AG20443 (cell line): ENCODE results near the gene SPTSSA.
"Not testable (repeated sequence)": the region's sequence is repeated elsewhere in the genome, so short reads cannot be mapped to it uniquely, and the experiment has no call there.

ENCODE experiments used
- DNase-seq: peaks from one replicate; pipeline ENCODE4 v3.0.0; 2012; ENCODE audit warnings: low spot score, mixed read lengths

Gene SPTSSA

DNA sequence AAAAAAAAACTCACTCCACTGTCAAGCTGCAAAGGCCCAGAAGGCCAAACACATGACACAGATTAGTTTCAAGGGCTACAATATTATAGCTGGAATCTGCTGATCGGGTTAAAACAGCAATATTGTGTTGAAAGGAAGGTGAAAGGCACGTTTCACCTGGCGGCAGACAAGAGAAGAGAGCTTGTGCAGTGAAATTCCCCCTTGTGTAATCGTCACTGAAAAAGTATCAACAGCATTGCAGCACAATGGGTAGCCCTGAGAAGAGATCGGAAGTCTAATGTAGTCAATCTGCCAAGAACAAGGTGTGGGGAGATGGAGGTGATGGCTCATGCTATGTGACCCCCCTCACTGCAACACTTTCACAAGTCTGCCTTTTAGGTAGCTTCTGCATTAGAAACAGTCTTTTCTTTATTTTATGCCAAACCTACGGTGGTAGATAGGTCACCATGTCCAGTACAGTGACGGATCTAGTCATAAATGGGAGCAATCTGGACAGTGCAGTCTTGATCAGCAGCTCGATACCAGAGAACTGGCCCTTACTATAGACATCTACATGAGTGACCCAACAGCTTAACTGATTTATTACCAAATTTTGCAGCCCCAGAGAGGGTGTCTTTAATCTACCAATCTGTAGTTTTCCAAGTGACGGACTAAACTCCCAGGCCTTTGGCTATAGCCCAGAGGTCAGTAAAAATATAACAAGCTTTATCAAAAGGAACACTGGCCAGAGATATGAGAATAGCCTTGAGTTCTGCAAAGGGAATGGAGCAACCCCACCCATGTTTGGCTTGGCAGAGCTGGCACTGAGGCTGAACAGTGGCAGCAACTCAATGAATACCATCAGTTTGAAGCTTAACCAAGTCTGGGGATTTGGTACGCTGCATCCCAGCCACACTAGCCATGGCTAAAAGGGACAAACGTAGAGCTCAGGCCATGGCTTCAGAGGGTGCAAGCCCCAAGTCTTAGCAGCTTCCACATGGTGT, 35.4 kb downstream of the SPTSSA start:
- no peak for DNase-seq

DNA sequence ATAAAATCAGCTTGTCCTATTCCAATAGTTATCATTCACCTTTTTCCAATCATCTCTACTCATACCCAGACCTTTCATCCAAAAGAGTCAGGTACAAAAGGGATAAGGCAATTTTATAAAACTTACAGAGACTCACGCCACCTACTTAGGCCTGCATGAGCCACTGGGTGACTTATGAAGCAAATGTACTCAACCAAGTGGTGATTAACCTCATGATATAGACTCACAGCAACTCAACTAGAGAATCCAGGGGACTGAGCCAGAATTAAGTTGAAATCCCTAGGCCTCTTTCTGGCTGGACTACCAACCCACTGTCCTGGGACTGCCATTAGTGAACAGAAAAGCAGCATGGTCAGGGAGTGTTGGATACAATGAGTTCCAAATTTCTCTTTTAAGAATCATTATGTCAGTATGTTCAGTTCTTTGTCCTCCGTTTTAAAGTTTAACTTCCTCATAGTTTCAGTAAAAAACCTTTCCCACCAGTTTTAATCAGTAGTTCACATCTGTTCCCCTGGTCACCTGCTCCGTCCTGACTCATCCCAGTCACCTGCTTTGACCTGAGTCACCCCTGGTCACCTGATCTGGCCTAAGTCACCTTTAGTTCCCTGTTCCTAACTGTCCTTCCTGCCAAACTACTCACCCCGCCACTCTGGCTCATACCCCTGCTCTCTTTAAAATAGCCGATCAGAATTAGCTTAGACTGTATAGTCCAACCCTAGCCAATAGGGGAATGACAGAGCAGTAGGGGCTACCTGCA, 36.8 kb downstream of the SPTSSA start:
- no peak for DNase-seq

DNA sequence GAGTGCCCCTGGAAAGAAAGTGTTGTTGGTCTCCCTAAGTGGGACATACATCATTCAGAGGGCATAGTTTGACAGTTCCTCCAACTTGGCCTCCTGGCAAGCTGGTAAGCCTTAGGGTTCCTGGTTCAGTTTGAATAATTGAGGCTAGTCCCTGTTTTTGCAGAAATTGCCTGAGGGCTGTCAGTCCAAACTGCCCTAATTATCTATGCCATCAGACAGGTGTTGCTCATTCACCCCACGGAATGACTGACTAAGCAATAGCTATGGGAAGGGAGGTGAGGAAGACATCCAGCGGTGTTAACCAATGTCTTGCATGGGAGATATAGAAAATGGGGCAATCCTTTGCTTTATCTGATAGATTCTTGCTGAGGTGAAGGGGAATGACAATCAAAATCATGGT, 37.6 kb downstream of the SPTSSA start:
- DNase-seq = no peak

DNA sequence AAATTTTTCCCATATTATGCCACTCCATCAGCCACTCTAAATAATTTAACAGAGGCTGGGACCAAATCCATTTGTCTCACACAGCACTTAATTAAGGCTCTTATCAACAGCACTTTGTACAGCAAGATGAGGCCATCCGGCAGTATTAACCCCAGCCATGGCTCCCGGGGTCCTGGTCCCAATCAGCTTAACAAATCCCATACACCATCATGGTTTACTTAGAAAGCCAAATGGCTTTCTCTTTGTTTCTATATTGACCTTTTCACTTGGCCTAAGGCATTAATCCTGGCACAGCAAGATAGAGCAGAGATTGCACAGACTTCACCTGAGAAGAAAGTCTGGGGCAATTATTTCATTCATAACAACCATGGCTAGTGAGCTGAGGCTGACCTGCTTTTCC, 38.6 kb downstream of the SPTSSA start:
- no peak for DNase-seq

DNA sequence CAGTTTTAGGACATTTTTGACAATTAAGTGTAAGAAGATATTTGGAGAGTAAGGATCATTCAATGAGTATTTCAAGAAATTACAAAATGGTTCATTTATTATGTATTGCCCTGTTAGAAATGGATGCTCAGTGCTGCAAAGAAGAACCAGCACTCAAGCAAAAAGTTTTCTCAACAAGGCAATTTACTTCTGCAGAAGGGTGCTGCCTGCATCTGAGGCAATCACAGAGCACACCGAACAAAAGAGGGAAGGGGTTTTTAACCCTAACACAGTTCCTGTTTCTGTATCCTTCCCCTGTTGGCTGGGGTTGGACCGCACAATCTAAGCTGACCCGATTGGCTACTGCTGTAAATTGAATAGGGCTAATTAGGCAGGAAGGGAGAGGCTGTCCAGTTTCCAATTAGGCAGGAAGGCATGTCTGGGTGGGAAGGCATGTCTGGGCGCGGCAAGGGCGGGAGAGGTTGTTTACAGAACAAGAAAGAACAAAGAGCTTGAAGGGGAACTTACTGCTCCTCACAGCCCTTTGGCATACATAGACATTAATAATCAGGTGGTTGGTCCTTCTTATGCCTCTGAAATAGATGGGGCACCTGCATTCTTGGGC, 41.4 kb downstream of the SPTSSA start:
- DNase-seq = no peak

DNA sequence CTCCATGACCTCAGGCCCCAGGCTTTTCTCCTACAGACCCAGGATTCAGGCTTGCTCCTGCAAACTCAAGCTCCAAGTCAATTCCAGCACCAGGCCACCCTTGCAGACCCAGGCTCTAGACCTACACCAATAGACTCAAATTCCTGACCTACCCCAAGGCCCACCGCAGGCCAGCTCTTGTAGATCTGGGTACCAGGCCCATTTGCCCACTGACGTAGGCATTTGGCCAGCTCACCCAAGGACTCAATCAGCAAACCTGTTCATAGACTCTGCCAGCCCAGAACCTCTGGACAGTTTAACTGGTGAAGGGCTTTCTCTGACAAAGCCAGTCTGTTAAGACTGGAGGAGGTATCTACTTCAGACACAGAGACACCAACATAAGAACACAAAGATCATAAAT, 52.3 kb downstream of the SPTSSA start:
- no peak for DNase-seq

DNA sequence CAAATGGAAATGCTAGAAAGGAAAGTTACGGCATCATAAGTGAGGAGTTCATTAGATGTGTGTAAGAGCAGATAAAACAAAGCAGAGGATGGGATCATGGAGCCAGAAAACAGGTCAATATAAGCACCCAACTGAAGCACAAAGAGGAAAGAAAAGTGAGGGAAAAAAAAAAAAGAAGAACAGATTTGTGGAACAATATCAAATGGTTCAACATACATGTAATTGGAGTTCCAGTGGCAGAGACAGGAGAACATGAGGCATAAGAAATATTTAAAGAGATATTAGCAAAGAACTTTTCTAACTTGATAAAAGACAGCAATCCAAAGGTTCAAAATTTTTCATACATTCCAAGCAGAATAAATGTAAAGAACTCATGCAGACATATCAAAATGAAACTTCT, 54.1 kb downstream of the SPTSSA start:
- no peak for DNase-seq

DNA sequence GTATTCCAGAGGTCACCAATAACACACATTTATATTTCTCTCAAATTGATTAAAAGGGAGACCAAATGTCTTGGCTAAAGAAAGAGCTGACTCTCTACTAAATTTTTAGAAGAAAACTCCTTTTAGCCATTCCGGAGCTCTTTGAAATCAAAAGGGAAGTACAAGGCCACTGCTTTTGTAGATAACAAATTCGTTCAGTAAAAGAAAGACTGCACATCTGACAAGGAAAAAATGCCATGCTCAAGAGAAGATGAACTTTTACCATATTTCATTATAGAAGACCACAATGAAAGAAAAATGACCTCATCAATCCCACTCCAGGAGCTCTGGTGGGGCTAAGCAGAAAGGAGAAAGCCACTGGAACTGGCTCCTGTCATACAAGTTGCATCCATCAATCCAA, 57.6 kb downstream of the SPTSSA start:
- DNase-seq = no peak

DNA sequence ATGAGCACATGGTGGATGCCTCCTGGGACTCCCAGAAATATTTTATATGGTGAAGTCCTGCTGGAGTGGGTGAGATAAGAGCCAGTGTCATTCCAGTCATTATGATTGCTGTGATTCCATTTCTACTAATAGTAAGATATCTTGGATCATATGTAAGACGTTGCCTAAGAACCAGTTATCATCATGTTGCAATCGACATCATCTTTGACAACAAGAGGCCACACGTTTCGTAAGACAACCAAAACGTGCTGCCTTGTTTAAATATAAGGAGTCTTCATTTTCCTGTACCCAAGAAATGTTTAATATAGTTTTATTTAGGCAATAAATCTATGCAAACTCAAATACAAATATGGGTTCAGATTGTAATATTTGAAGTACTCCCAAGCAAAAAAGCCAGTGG, 58.4 kb downstream of the SPTSSA start:
- DNase-seq = no peak

DNA sequence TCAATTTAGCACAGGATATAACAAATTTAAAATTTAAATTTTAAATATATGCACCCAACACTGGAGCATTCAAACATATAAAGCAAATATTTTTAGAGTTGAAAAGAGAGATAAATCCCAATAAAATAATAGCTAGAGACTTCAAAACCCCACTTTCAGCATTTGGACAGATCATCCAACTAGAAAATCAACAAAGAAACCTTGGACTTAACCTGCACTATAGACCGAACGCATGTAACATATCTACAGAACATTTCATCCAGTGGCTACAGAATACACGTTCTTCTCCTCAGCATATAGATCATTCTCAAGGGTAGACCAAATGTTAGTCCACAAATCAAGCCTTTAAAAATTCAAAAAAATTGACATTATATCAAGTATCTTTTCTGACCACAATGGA, 64.0 kb downstream of the SPTSSA start:
- no peak for DNase-seq

DNA sequence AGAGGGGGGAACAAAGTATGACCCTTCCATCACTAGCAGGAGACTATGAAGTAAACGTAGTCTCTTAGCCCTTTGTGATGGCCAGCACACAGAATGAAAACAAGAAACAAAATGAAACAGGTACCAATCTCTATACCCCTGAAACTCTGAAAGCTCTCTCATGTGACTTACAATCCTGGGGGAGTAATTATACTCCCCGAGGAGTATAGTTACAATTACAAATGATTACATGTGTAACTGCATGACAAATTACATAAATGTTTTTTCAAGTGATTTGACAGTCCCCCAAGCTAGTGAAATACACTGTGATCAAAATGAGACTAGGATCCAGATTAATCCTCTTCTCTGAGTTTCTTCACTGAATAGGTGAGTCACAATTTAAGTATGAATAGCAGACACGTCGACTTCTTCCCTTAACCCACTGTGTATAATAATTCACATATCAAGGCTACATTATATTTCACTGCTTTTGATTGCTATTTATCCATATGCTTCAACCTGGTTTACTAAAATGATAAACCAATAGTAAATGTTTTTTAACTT, 74.0 kb downstream of the SPTSSA start:
- DNase-seq = no peak

DNA sequence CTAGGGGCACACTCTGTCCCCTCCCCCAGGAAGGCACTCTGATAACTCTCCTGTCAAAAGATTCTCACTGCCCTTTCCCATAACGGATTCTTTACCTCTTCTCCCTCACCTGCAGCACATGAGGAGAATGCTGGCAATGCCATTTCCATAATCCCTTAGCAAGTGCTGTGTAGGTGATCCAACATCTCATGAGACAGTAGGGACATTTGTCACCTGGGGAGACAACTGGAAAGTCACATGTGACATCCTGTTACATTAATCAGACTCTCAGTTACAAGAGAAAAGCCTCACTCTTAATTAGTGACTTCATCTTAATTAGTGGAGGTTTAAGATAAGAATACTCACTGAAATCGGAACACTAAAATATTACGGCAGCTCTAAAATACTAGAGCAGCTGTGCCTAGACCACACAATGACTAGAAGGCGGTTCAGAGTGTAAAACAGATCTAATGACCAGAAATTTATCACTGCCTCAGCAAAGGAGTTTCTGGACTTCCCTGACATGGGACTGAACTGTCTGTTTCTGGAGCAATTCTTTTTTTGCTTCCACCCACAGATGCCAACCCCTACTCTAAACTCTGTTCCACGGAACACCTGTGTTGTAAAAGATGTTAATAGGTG, 75.1 kb downstream of the SPTSSA start:
- DNase-seq = no peak

DNA sequence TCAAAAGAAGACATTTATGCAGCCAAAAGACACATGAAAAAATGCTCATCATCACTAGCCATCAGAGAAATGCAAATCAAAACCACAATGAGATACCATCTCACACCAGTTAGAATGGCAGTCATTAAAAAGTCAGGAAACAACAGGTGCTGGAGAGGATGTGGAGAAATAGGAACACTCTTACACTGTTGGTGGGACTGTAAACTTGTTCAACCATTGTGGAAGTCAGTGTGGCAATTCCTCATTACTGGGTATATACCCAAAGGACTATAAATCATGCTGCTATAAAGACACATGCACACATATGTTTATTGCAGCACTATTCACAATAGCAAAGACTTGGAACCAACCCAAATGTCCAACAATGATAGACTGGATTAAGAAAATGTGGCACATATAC, 76.2 kb downstream of the SPTSSA start:
- DNase-seq = not testable (repeated sequence)

DNA sequence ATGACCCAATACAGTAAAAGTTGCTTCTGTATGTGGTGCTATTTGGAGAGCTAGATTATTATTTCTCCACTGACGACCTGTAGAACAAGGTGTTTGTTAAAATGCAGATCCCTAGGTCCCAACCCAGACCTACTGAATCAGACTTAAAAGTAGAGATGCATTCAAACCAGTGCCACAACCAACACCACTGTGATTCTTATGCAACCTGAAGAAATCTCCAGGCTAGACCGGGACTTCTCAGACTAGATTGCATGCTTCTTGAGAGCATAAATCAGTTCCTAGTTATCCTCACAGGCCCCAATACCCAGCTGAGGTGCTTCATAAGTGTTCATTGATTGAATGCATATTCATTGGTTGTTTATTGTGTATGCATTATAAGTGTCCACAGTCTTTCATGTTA, 78.2 kb downstream of the SPTSSA start:
- no peak for DNase-seq
